CD4-positive, alpha-beta memory T cell (primary cell): ENCODE results near the gene PGLYRP4. TPM values are rescaled to one million over a fixed set of nuclear protein-coding genes. Genes with fewer than 3 reads are reported as not detected.
A peak's percentile ranks its signal among the peaks of the same experiment; 100 is the strongest.

Experiments
- CTCF ChIA-PET: fragments of 350-600 bp; sonication (Branson Sonifier 250); formaldehyde crosslinking; loops from one replicate; lab custom pipeline; 2021; ENCODE audit warnings: inconsistent platforms; ENCODE audit not compliant: partially characterized antibody; lab: Charles Lee
- POLR2A ChIA-PET: fragments of 350-600 bp; sonication (Branson Sonifier 250); formaldehyde crosslinking; loops from one replicate; lab custom pipeline; 2021; ENCODE audit not compliant: partially characterized antibody; lab: Charles Lee
- DNase-seq, 5 donors: peaks; one replicate each; pipeline versions ENCODE4 v3.0.0 to v3.0.0-alpha.2; 2020 to 2022; ENCODE audit warnings: mixed read lengths in 1 of 5
- H3K27ac ChIP-seq: one replicate; pipeline ENCODE4 v1.7.0; 2013; ENCODE audit warnings: low read depth, low read length
- H3K27me3 ChIP-seq: 2 replicates; pipeline ENCODE4 v1.7.0; 2013; ENCODE audit warnings: mild to moderate bottlenecking, low read length, moderate library complexity; ENCODE audit not compliant: insufficient read depth
- H3K36me3 ChIP-seq: 2 replicates; pipeline ENCODE4 v1.7.0; 2013; ENCODE audit warnings: mild to moderate bottlenecking, low read length, moderate library complexity; ENCODE audit not compliant: insufficient read depth
- H3K4me1 ChIP-seq: 2 replicates; pipeline ENCODE4 v1.7.0; 2013; ENCODE audit warnings: mild to moderate bottlenecking, low read length, moderate library complexity; ENCODE audit not compliant: insufficient read depth
- H3K4me3 ChIP-seq, 2 donors: one replicate each; pipeline ENCODE4 v1.7.0; 2013; ENCODE audit warnings: low read length in 2 of 2, mild to moderate bottlenecking in 1 of 2
- H3K9me3 ChIP-seq, 2 donors: one replicate each; pipeline ENCODE4 v1.7.0; 2013; ENCODE audit warnings: low read length in 2 of 2, control low read depth in 1 of 2; ENCODE audit not compliant: control insufficient read depth in 1 of 2
- H3K27ac Mint-ChIP-seq, 7 donors: one replicate each; pipeline ENCODE4 v1.8.0; 2020 to 2021; ENCODE audit warnings: mixed read lengths in 7 of 7, mild to moderate bottlenecking in 6 of 7, inconsistent platforms in 3 of 7, moderate library complexity in 3 of 7
- H3K27me3 Mint-ChIP-seq, 2 donors: one replicate each; pipeline ENCODE4 v1.8.0; 2020 to 2021; ENCODE audit warnings: mixed read lengths in 2 of 2
- H3K36me3 Mint-ChIP-seq, 2 donors: one replicate each; pipeline ENCODE4 v1.8.0; 2020 to 2021; ENCODE audit warnings: mixed read lengths in 2 of 2, inconsistent platforms in 1 of 2, mild to moderate bottlenecking in 1 of 2
- H3K4me1 Mint-ChIP-seq, 4 donors: one replicate each; pipeline ENCODE4 v1.8.0; 2020 to 2021; ENCODE audit warnings: mixed read lengths in 4 of 4, mild to moderate bottlenecking in 1 of 4
- H3K4me3 Mint-ChIP-seq, 8 donors: one replicate each; pipeline ENCODE4 v1.8.0; 2020 to 2021; ENCODE audit warnings: mixed read lengths in 8 of 8, mild to moderate bottlenecking in 7 of 8, moderate library complexity in 6 of 8, inconsistent platforms in 3 of 8
- H3K9me3 Mint-ChIP-seq, 8 donors: one replicate each; pipeline ENCODE4 v1.8.0; 2020 to 2021; ENCODE audit warnings: mixed read lengths in 8 of 8, mild to moderate bottlenecking in 5 of 8, inconsistent platforms in 3 of 8, moderate library complexity in 1 of 8
- intact Hi-C: fragments of 100-400 bp; cut with micrococcal nuclease; formaldehyde crosslinking; loops from one replicate; pipeline ENCODE4 v1.15.1; 2023
- polyA plus RNA-seq, 2 donors: library from polyadenylated mRNA; unstranded; fragments of 300-500 nt; fragmentation: Illumina TruSeq; gene quantifications; one replicate each; pipeline ENCODE4 v1.2.3, GENCODE V29; 2021
- total RNA-seq, 2 experiments: library from RNA; stranded (reverse); gene quantifications; one replicate each; pipeline ENCODE4 v1.2.3, GENCODE V29; 2021

The PGLYRP4 gene
- total and polyA plus RNA-seq, 4 experiments from 2014 or later = not detected

- Histone ChIP-seq H3K27ac (no peak overlapping the region), H3K9me3 (no peaks in the 10 kb centered on the region), H3K4me1 (no peaks in the 10 kb centered on the region), H3K36me3 (no peaks in the 10 kb centered on the region), H3K27me3 (no peaks in the 10 kb centered on the region), H3K4me3 (no peak overlapping the region)
- H3K27ac Mint-ChIP-seq = no peak overlapping the region
- no peak overlapping the region for H3K4me3 Mint-ChIP-seq
- peaks cover 3 to 6% of the 10 kb centered on the region in 2 donors for H3K27me3 Mint-ChIP-seq
- POLR2A ChIA-PET = no interaction called here
- intact Hi-C loops = no loop called here
- CTCF ChIA-PET = no interaction called here
- no peaks in the 10 kb centered on the region for H3K9me3 Mint-ChIP-seq
- no peak for DNase-seq
- no peaks in the 10 kb centered on the region for H3K36me3 Mint-ChIP-seq
- H3K4me1 Mint-ChIP-seq = no peaks in the 10 kb centered on the region
These were observed 43.0 kb downstream of the PGLYRP4 start for GRCh38 chr1:153305682-153306081.

- Histone ChIP-seq H3K36me3 (no peaks in the 10 kb centered on the region), H3K4me3 (no peak overlapping the region), H3K27ac (no peak overlapping the region), H3K4me1 (no peaks in the 10 kb centered on the region), H3K9me3 (no peaks in the 10 kb centered on the region), H3K27me3 (no peaks in the 10 kb centered on the region)
- no peaks in the 10 kb centered on the region for H3K36me3 Mint-ChIP-seq
- H3K4me1 Mint-ChIP-seq = no peaks in the 10 kb centered on the region
- peaks cover 1 to 2% of the 10 kb centered on the region in 2 donors for H3K27me3 Mint-ChIP-seq
- no peak overlapping the region for H3K4me3 Mint-ChIP-seq
- POLR2A ChIA-PET = no interaction called here
- CTCF ChIA-PET = no interaction called here
- no peak overlapping the region for H3K27ac Mint-ChIP-seq
- no peaks in the 10 kb centered on the region for H3K9me3 Mint-ChIP-seq
- no peak for DNase-seq
- intact Hi-C loops = no loop called here
These were observed 46.3 kb downstream of the PGLYRP4 start for GRCh38 chr1:153302308-153302707.

GRCh38 chr1:153293851-153294250, 54.8 kb downstream of the PGLYRP4 start:
- H3K9me3 Mint-ChIP-seq = no peaks in the 10 kb centered on the region

GRCh38 chr1:153293480-153293775, 55.2 kb downstream of the PGLYRP4 start:
- Mint-ChIP-seq H3K9me3 (no peaks in the 10 kb centered on the region), H3K4me3 (peak overlapping the region in 5 of 8 donors; percentile 68 to 79 (median 73)), H3K27me3 (peaks cover 2 to 13% of the 10 kb centered on the region in 2 donors), H3K36me3 (no peaks in the 10 kb centered on the region), H3K27ac (peak overlapping the region in 2 of 7 donors; percentile 43 to 68), H3K4me1 (peaks cover 14 to 36% (median 27%) of the 10 kb centered on the region in 4 donors)
- H3K27ac ChIP-seq = no peak overlapping the region
- H3K4me3 ChIP-seq = no peak overlapping the region
- ChIA-PET POLR2A (no interaction called here), CTCF (no interaction called here)
- intact Hi-C loops = no loop called here
- H3K9me3 ChIP-seq = no peaks in the 10 kb centered on the region
- no peaks in the 10 kb centered on the region for H3K36me3 ChIP-seq
- peaks cover 27% of the 10 kb centered on the region for H3K4me1 ChIP-seq
- H3K27me3 ChIP-seq = no peaks in the 10 kb centered on the region
- DNase-seq = no peak

More at GRCh38 chr1:153293851-153294250, 54.8 kb downstream of the PGLYRP4 start:
- CTCF ChIA-PET = no interaction called here
- H3K36me3 Mint-ChIP-seq = no peaks in the 10 kb centered on the region
- Histone ChIP-seq H3K36me3 (no peaks in the 10 kb centered on the region), H3K9me3 (no peaks in the 10 kb centered on the region), H3K27ac (no peak overlapping the region), H3K27me3 (no peaks in the 10 kb centered on the region), H3K4me3 (no peak overlapping the region), H3K4me1 (peaks cover 27% of the 10 kb centered on the region)
- H3K4me3 Mint-ChIP-seq = peak overlapping the region; percentile 34 to 79 (median 70)
- DNase-seq = peak in 3 of 5 donors; percentile 6 to 14 (median 13)
- H3K27ac Mint-ChIP-seq = peak overlapping the region in 5 of 7 donors; percentile 3 to 75 (median 39)
- peaks cover 14 to 36% (median 27%) of the 10 kb centered on the region in 4 donors for H3K4me1 Mint-ChIP-seq
- POLR2A ChIA-PET = no interaction called here
- H3K27me3 Mint-ChIP-seq = peaks cover 2 to 13% of the 10 kb centered on the region in 2 donors
- intact Hi-C loops = no loop called here

- intact Hi-C loops = no loop called here
- Histone ChIP-seq H3K36me3 (no peaks in the 10 kb centered on the region), H3K27ac (no peak overlapping the region), H3K4me3 (no peak overlapping the region), H3K27me3 (no peaks in the 10 kb centered on the region), H3K9me3 (no peaks in the 10 kb centered on the region), H3K4me1 (peaks cover 27% of the 10 kb centered on the region)
- ChIA-PET CTCF (no interaction called here), POLR2A (no interaction called here)
- H3K27me3 Mint-ChIP-seq = peaks cover 2 to 13% of the 10 kb centered on the region in 2 donors
- H3K27ac Mint-ChIP-seq = peak overlapping the region in 2 of 7 donors; percentile 2 to 43
- no peaks in the 10 kb centered on the region for H3K9me3 Mint-ChIP-seq
- no peaks in the 10 kb centered on the region for H3K36me3 Mint-ChIP-seq
- no peak for DNase-seq
- peaks cover 14 to 36% (median 27%) of the 10 kb centered on the region in 4 donors for H3K4me1 Mint-ChIP-seq
- H3K4me3 Mint-ChIP-seq = peak overlapping the region in 3 of 8 donors; percentile 22 to 75 (median 35)
These were observed 55.7 kb downstream of the PGLYRP4 start for GRCh38 chr1:153292740-153293479.

- no peak overlapping the region for H3K27ac Mint-ChIP-seq
- intact Hi-C loops = no loop called here
- no peaks in the 10 kb centered on the region for H3K9me3 ChIP-seq
- DNase-seq = no peak
- peak overlapping the region in 3 of 8 donors; percentile 15 to 45 (median 35) for H3K4me3 Mint-ChIP-seq
- no peak overlapping the region for H3K4me3 ChIP-seq
- peaks cover 27% of the 10 kb centered on the region for H3K4me1 ChIP-seq
- H3K36me3 ChIP-seq = no peaks in the 10 kb centered on the region
- H3K27me3 ChIP-seq = no peaks in the 10 kb centered on the region
- ChIA-PET POLR2A (no interaction called here), CTCF (no interaction called here)
- peaks cover 2 to 13% of the 10 kb centered on the region in 2 donors for H3K27me3 Mint-ChIP-seq
- no peak overlapping the region for H3K27ac ChIP-seq
- no peaks in the 10 kb centered on the region for H3K9me3 Mint-ChIP-seq
- peaks cover 14 to 36% (median 27%) of the 10 kb centered on the region in 4 donors for H3K4me1 Mint-ChIP-seq
- no peaks in the 10 kb centered on the region for H3K36me3 Mint-ChIP-seq
These were observed 56.5 kb downstream of the PGLYRP4 start for GRCh38 chr1:153292185-153292584.

GRCh38 chr1:153291514-153291913, 57.1 kb downstream of the PGLYRP4 start:
- Histone ChIP-seq H3K27me3 (no peaks in the 10 kb centered on the region), H3K9me3 (no peaks in the 10 kb centered on the region), H3K4me3 (no peak overlapping the region), H3K4me1 (peaks cover 27% of the 10 kb centered on the region), H3K27ac (no peak overlapping the region), H3K36me3 (no peaks in the 10 kb centered on the region)
- Mint-ChIP-seq H3K9me3 (no peaks in the 10 kb centered on the region), H3K4me1 (peaks cover 14 to 36% (median 27%) of the 10 kb centered on the region in 4 donors), H3K4me3 (peak overlapping the region in 1 of 8 donors; percentile 16), H3K27me3 (peaks cover 2 to 13% of the 10 kb centered on the region in 2 donors), H3K36me3 (no peaks in the 10 kb centered on the region), H3K27ac (peak overlapping the region in 1 of 7 donors; percentile 45)
- POLR2A ChIA-PET = no interaction called here
- DNase-seq = no peak
- intact Hi-C loops = no loop called here
- CTCF ChIA-PET = no interaction called here
